ENCODE results near the gene H1-8. TPM values are rescaled to one million over a fixed set of nuclear protein-coding genes. Genes with fewer than 3 reads are reported as not detected.
A peak's percentile ranks its signal among the peaks of the same experiment; 100 is the strongest.
"Not testable (repeated sequence)": the region's sequence is repeated elsewhere in the genome, so short reads cannot be mapped to it uniquely, and the experiment has no call there.

H1-8 gene
- not detected in 2 replicates for total RNA-seq (2014; rRNA removed; shearing (Covaris generic); ENCODE audit: low replicate concordance)

- H3K36me3 ChIP-seq = no peaks in the 10 kb centered on the region
- no peaks in the 10 kb centered on the region for H3K9me3 ChIP-seq
- no peak within 1 kb of the TSS for H3K4me3 ChIP-seq
- H3K27me3 ChIP-seq = no peaks in the 10 kb centered on the region
- DNase-seq = no peak
Observed at GRCh38 chr3:129543156-129543790, at the start of gene H1-8. Gene H1-8, plus strand, starts transcription at chr3:129543175. Its CDS starts 44 bp downstream, at chr3:129543219.

- Histone ChIP-seq H3K4me3 (no peak overlapping the region), H3K36me3 (peaks cover 40% of the 10 kb centered on the region), H3K27me3 (no peaks in the 10 kb centered on the region), H3K9me3 (no peaks in the 10 kb centered on the region)
- DNase-seq = no peak
Observed at GRCh38 chr3:129493206-129493605, 49.8 kb upstream of the H1-8 start.

- peaks cover 40% of the 10 kb centered on the region for H3K36me3 ChIP-seq
- not testable (repeated sequence) for H3K4me3 ChIP-seq, H3K27me3 ChIP-seq, H3K9me3 ChIP-seq, DNase-seq
Observed at GRCh38 chr3:129494499-129494898, 48.5 kb upstream of the H1-8 start.

GRCh38 chr3:129495006-129495639 lies 47.9 kb upstream of the H1-8 start:
- peaks cover 40% of the 10 kb centered on the region for H3K36me3 ChIP-seq
- not testable (repeated sequence) for H3K9me3 ChIP-seq, H3K27me3 ChIP-seq, H3K4me3 ChIP-seq
- peak; percentile 80 for DNase-seq

GRCh38 chr3:129497876-129498275 lies 45.1 kb upstream of the H1-8 start:
- H3K27me3 ChIP-seq, H3K4me3 ChIP-seq, DNase-seq, H3K9me3 ChIP-seq: not testable (repeated sequence)
- H3K36me3 ChIP-seq = peaks cover 25% of the 10 kb centered on the region

- DNase-seq, H3K27me3 ChIP-seq, H3K9me3 ChIP-seq, H3K4me3 ChIP-seq: not testable (repeated sequence)
- H3K36me3 ChIP-seq = peaks cover 25% of the 10 kb centered on the region
Observed at GRCh38 chr3:129498603-129499488, 44.1 kb upstream of the H1-8 start.

GRCh38 chr3:129499604-129500333 lies 43.2 kb upstream of the H1-8 start:
- not testable (repeated sequence) for H3K27me3 ChIP-seq, H3K4me3 ChIP-seq
- H3K36me3 ChIP-seq = peaks cover 27% of the 10 kb centered on the region

GRCh38 chr3:129500334-129500658 lies 42.7 kb upstream of the H1-8 start:
- H3K4me3 ChIP-seq = no peak overlapping the region
- no peak for DNase-seq
- H3K9me3 ChIP-seq = no peaks in the 10 kb centered on the region

More at GRCh38 chr3:129499604-129500333, 43.2 kb upstream of the H1-8 start:
- not testable (repeated sequence) for DNase-seq, H3K9me3 ChIP-seq

GRCh38 chr3:129501630-129502029 lies 41.3 kb upstream of the H1-8 start:
- H3K4me3 ChIP-seq = no peak overlapping the region
- DNase-seq = no peak
- H3K9me3 ChIP-seq = no peaks in the 10 kb centered on the region
- H3K36me3 ChIP-seq = peaks cover 33% of the 10 kb centered on the region
- H3K27me3 ChIP-seq = no peaks in the 10 kb centered on the region

More at GRCh38 chr3:129500334-129500658, 42.7 kb upstream of the H1-8 start:
- H3K27me3 ChIP-seq = no peaks in the 10 kb centered on the region
- H3K36me3 ChIP-seq = peaks cover 31% of the 10 kb centered on the region

- peaks cover 31% of the 10 kb centered on the region for H3K36me3 ChIP-seq
- no peak overlapping the region for H3K4me3 ChIP-seq
- DNase-seq = no peak
- H3K27me3 ChIP-seq = no peaks in the 10 kb centered on the region
- no peaks in the 10 kb centered on the region for H3K9me3 ChIP-seq
Observed at GRCh38 chr3:129502641-129503408, 40.1 kb upstream of the H1-8 start.

- H3K36me3 ChIP-seq = peaks cover 30% of the 10 kb centered on the region
- H3K4me3 ChIP-seq = no peak overlapping the region
- no peaks in the 10 kb centered on the region for H3K9me3 ChIP-seq
- no peaks in the 10 kb centered on the region for H3K27me3 ChIP-seq
- no peak for DNase-seq
Observed at GRCh38 chr3:129503471-129504291, 39.3 kb upstream of the H1-8 start.

GRCh38 chr3:129504471-129505100 lies 38.4 kb upstream of the H1-8 start:
- H3K27me3 ChIP-seq = no peaks in the 10 kb centered on the region
- H3K4me3 ChIP-seq = no peak overlapping the region
- no peak for DNase-seq
- peaks cover 30% of the 10 kb centered on the region for H3K36me3 ChIP-seq
- no peaks in the 10 kb centered on the region for H3K9me3 ChIP-seq

GRCh38 chr3:129505341-129505740 lies 37.6 kb upstream of the H1-8 start:
- Histone ChIP-seq H3K36me3 (peaks cover 30% of the 10 kb centered on the region), H3K4me3 (no peak overlapping the region), H3K27me3 (no peaks in the 10 kb centered on the region), H3K9me3 (no peaks in the 10 kb centered on the region)
- no peak for DNase-seq

- H3K27me3 ChIP-seq = no peaks in the 10 kb centered on the region
- H3K4me3 ChIP-seq = no peak overlapping the region
- H3K9me3 ChIP-seq = no peaks in the 10 kb centered on the region
- H3K36me3 ChIP-seq = peaks cover 30% of the 10 kb centered on the region
- DNase-seq = no peak
Observed at GRCh38 chr3:129506231-129506742, 36.7 kb upstream of the H1-8 start.
